Pancreas (tissue), 10 donors: ENCODE data around the gene TIMM10B. TPM values are rescaled to one million over a fixed set of nuclear protein-coding genes. Genes with fewer than 3 reads are reported as not detected.

Source experiments
- ATAC-seq, 4 donors: fragments of 200-7000 bp; cut with Tn5 transposase; one replicate each; pipeline versions ENCODE4 v1.8.0 to v1.9.1; 2020; ENCODE audit warnings: mild to moderate bottlenecking in 4 of 4, moderate library complexity in 4 of 4
- DNase-seq, 6 donors: peaks; one replicate each; pipeline ENCODE4 v3.0.0-alpha.2; 2020
- FAIRE-seq: peaks from 2 replicates; lab custom pipeline; 2012; peaks lifted over from hg19 to GRCh38; lab: Jason Lieb, UNC
- H3K27ac ChIP-seq, 4 donors: fragments of 200-600 bp; sonication (generic); 1 replicate in 3 of 4; 2 replicates in 1 of 4; pipeline versions ENCODE4 v1.5.0 to v1.8.0; 2020
- H3K27me3 ChIP-seq, 4 donors: fragments of 200-600 bp; one replicate each; pipeline ENCODE4 v1.8.0; 2021
- H3K36me3 ChIP-seq, 3 donors: fragments of 200-600 bp; sonication (generic) in 1 of 3; one replicate each; pipeline versions ENCODE4 v1.5.0 to v1.8.0; 2020 to 2021
- H3K4me1 ChIP-seq, 3 donors: fragments of 200-600 bp; one replicate each; pipeline ENCODE4 v1.8.0; 2021
- H3K4me3 ChIP-seq, 4 donors: fragments of 200-600 bp; sonication (generic) in 2 of 4; one replicate each; pipeline versions ENCODE4 v1.5.0 to v1.8.0; 2020 to 2021
- H3K9me3 ChIP-seq, 4 donors: fragments of 200-600 bp; one replicate each; pipeline ENCODE4 v1.8.0; 2021
- WGBS, 2 donors: extraction: QIAGEN DNeasy Blood & Tissue Kit; methylation state at CpG; one replicate each; pipeline ENCODE4 v1.1.7; 2013; 5-methylcytosine and 5-hydroxymethylcytosine counted together
- intact Hi-C, 3 donors: fragments of 100-400 bp; cut with DNase I; formaldehyde crosslinking; loops; one replicate each; pipeline versions ENCODE4 v1.11.1 to v1.14.2; 2022
- polyA plus RNA-seq, 2 donors: library from polyadenylated mRNA; stranded (reverse); fragments of 200-250 nt; gene quantifications; one replicate each; pipeline ENCODE4 v1.2.3, GENCODE V29; 2013
- total RNA-seq, 6 donors: library from RNA; stranded (reverse); fragmentation: NEBNext Ultra II Directional in 4 of 6; extraction: Animal tissue kit (Norgen Biotek cat#: 25700) in 4 of 6; gene quantifications; one replicate each; pipeline versions ENCODE4 v1.2.1 to v1.2.4, GENCODE V29; 2021 to 2023
- TF ChIP-seq, protein P1 (sequence below), 4 donors: fragments of 200-600 bp; sonication (generic) in 3 of 4; IDR thresholded peaks; one replicate each; pipeline versions ENCODE4 v1.5.0 to v1.8.0; 2021; ENCODE audit warnings: antibody characterized with exemption in 4 of 4
- donor health status: healthy with polysubstance abuse.
- donor health status: DM: no; HTN: no; CAD: no; lungs with moderate emphysema.
- donor health status: DM: no; HTN: no; CAD: no.
- donor health status: control.
- donor health status: control.
- donor health status: Bipolar disorder and iron deficiency.
- donor health status: DM: yes; HTN: yes; CAD: no.
- donor health status: DM: no; HTN: no; CAD: no.
- donor health status: DM: no; HTN: no; CAD: no.
- donor health status: DM: yes; HTN: yes; CAD: no.

TIMM10B gene
- total and polyA plus RNA-seq, 8 donors: 8.2 to 20.9 (median 16.1) TPM

GRCh38 chr11:6474413-6474792 lies 6.9 kb upstream of the TIMM10B start:
- ATAC-seq: peak in 1 of 4 donors; percentile 0
- peaks cover 0 to 14% (median 14%) of the 10 kb centered on the region in 3 donors for H3K36me3 ChIP-seq
- no peaks in the 10 kb centered on the region for H3K9me3 ChIP-seq
- peaks cover 5 to 27% (median 13%) of the 10 kb centered on the region in 3 donors for H3K4me1 ChIP-seq
- H3K4me3 ChIP-seq: peak overlapping the region; percentile 32 to 80 (median 68)
- intact Hi-C loops: no loop called here
- no peak for FAIRE-seq
- H3K27ac ChIP-seq: peak overlapping the region; percentile 91 to 95 (median 94)
- 29% methylated on average over 7 of the region's 7 CpGs for WGBS, 2 donors
- TF ChIP-seq, protein P1, sequence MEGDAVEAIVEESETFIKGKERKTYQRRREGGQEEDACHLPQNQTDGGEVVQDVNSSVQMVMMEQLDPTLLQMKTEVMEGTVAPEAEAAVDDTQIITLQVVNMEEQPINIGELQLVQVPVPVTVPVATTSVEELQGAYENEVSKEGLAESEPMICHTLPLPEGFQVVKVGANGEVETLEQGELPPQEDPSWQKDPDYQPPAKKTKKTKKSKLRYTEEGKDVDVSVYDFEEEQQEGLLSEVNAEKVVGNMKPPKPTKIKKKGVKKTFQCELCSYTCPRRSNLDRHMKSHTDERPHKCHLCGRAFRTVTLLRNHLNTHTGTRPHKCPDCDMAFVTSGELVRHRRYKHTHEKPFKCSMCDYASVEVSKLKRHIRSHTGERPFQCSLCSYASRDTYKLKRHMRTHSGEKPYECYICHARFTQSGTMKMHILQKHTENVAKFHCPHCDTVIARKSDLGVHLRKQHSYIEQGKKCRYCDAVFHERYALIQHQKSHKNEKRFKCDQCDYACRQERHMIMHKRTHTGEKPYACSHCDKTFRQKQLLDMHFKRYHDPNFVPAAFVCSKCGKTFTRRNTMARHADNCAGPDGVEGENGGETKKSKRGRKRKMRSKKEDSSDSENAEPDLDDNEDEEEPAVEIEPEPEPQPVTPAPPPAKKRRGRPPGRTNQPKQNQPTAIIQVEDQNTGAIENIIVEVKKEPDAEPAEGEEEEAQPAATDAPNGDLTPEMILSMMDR (IDR thresholded peaks at IDR 0.05): no peak
- H3K27me3 ChIP-seq: no peaks in the 10 kb centered on the region
- DNase-seq: no peak

DNA sequence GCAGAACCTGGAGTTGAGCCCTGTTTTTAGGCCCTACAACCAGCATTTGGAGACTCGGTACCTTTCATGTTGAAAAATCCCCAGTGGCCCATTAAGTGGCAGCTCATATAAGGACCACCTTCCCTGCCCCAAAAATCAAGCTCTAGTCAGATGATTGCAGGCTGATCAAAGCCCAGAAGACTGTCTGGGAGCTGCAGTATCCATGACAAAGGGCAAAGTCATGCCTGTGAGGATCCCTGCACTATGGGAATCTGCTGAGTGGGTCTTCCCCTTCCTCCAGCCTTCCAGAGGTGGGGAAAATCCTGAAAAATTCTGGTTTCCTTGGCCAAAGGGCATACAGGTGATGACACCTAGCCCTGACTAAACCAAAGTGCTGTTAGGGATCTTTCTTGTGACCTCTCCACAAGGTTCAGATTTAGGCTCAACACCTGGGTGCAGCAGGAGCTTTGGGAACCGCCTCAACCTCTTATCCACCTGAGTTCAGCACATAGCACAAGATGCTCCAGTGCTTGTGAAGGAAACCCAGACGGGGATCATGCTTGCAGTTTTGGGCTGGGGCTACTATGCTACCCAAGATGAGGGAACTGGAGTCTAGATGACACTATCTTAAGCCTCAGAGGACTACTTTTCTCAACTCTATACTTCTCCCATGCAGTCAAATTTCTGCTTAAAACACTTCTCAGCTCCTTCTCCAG lies 6.3 kb upstream of the TIMM10B start:
- Histone ChIP-seq H3K4me1 (peaks cover 10 to 32% (median 18%) of the 10 kb centered on the region in 3 donors), H3K27ac (peak overlapping the region in 3 of 4 donors; percentile 91 to 94 (median 94)), H3K9me3 (no peaks in the 10 kb centered on the region), H3K36me3 (peaks cover 0 to 14% (median 14%) of the 10 kb centered on the region in 3 donors), H3K4me3 (no peak overlapping the region), H3K27me3 (no peaks in the 10 kb centered on the region)
- FAIRE-seq (no peak), ATAC-seq (no peak), DNase-seq (no peak)
- TF ChIP-seq, protein P1 (IDR thresholded peaks at IDR 0.05): no peak
- intact Hi-C loops: no loop called here
- WGBS, 2 donors: 65 to 68% methylated on average over 3 of the region's 3 CpGs

GRCh38 chr11:6475936-6476335 lies 5.4 kb upstream of the TIMM10B start:
- no peak for FAIRE-seq
- Histone ChIP-seq H3K9me3 (no peaks in the 10 kb centered on the region), H3K36me3 (peaks cover 0 to 14% (median 14%) of the 10 kb centered on the region in 3 donors), H3K4me3 (no peak overlapping the region), H3K27ac (peak overlapping the region; percentile 35 to 94 (median 81)), H3K27me3 (no peaks in the 10 kb centered on the region), H3K4me1 (peaks cover 13 to 36% (median 19%) of the 10 kb centered on the region in 3 donors)
- intact Hi-C loops: no loop called here
- 25 to 35% methylated on average over 5 of the region's 5 CpGs for WGBS, 2 donors
- ATAC-seq: peak; percentile 59 to 65 (median 64)
- TF ChIP-seq, protein P1 (IDR thresholded peaks at IDR 0.05): no peak
- peak in 4 of 6 donors; percentile 68 to 82 (median 73) for DNase-seq

- Histone ChIP-seq H3K4me1 (peaks cover 13 to 36% (median 19%) of the 10 kb centered on the region in 3 donors), H3K36me3 (peaks cover 0 to 14% (median 14%) of the 10 kb centered on the region in 3 donors), H3K9me3 (no peaks in the 10 kb centered on the region), H3K27me3 (no peaks in the 10 kb centered on the region), H3K4me3 (no peak overlapping the region), H3K27ac (peak overlapping the region in 3 of 4 donors; percentile 17 to 94 (median 71))
- TF ChIP-seq, protein P1 (IDR thresholded peaks at IDR 0.05): no peak
- FAIRE-seq: no peak
- 91 to 94% methylated on average over 4 of the region's 4 CpGs for WGBS, 2 donors
- intact Hi-C loops: no loop called here
- no peak for DNase-seq
- no peak for ATAC-seq
These were observed 4.7 kb upstream of the TIMM10B start for GRCh38 chr11:6476571-6476970.
